ENCODE measurements around the gene GTF2A1L.
"Not testable (repeated sequence)": the region's sequence is repeated elsewhere in the genome, so short reads cannot be mapped to it uniquely, and the experiment has no call there.

GTF2A1L gene, protein sequence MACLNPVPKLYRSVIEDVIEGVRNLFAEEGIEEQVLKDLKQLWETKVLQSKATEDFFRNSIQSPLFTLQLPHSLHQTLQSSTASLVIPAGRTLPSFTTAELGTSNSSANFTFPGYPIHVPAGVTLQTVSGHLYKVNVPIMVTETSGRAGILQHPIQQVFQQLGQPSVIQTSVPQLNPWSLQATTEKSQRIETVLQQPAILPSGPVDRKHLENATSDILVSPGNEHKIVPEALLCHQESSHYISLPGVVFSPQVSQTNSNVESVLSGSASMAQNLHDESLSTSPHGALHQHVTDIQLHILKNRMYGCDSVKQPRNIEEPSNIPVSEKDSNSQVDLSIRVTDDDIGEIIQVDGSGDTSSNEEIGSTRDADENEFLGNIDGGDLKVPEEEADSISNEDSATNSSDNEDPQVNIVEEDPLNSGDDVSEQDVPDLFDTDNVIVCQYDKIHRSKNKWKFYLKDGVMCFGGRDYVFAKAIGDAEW

DNA sequence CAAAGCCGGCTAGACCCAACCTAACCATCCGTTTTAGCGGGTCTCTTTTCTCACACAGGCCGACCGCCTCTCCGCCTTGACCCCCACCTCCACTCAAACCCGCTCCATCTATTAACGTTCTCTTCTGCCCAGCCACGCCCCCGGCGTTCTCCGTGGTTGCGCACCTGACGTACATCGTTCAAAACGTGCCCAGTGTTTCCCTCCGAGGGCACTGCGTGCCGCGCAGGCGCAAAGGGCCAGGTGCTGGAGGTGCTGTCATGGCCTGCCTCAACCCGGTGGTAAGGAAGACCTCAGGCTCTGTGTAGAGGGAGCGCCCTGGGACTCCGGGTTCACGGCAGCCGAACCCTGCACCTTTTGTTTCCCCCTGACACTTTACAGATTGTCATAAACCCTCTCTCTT is at the start of gene GTF2A1L:
TSS of gene GTF2A1L (plus strand) at position 239 of the 400 bp plus-strand sequence. CDS start at position 258, 19 bp downstream.
- no peak for DNase-seq (ENCODE audit: low spot score)

DNA sequence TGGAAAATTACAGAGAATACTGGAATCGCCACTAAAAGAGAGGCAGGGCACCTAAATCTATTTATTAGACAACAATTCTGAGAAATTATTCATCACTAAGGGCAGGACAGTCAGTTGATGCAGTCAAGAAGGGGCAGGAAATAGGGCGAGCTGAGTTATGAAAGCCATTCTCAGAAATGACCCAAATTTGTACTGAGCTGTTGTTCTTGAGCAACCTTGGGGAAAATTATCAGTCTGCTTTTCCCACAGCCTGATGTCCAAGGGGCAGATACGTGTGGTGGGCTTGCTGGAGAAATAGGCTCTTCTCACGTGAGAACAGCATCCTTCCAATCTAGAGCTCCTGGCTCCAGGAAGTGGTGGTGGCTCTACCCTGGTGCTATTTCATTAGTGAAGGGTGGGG is 49.1 kb upstream of the GTF2A1L start:
- DNase-seq (ENCODE audit: low spot score): no peak

DNA sequence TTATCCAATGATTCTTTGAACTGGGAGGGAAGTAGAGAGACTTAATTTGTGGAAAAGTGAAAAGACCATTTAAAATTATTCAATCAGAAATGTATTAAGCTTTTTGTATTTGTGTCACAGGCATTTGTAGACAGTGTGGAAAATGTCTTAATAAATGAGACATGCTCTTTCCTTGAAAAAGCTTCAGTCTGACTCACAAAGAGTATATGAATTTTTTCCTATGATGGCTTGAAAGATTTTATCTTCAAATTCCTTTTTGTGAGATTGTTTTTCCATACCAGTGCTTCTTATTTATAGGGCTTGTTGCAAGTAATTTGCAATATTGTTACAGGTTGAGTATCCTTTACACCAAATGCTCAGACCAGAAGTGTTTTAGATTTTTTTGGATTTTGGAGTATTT is 48.2 kb upstream of the GTF2A1L start:
- DNase-seq (ENCODE audit: low spot score): no peak

DNA sequence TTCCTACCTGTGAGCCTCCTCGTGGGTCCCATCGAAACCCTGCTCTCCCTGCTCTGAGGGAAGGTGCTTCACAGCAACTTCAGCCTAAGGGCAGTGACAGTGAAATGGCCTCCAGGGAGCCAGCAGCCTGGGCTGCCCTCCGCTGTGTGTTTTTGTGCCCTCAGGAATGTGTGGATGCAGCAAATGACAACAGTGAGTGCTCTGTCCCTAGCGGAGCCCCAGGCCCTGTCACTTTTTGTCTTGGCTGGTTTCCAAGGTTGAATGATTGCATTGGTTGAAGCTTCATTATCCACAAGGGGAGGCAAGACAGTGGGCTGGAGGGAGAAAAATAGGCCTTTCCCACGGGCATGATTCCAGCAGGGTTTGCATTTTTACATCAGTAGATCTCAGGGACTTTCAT is 44.8 kb upstream of the GTF2A1L start:
- no peak for DNase-seq (ENCODE audit: low spot score)

DNA sequence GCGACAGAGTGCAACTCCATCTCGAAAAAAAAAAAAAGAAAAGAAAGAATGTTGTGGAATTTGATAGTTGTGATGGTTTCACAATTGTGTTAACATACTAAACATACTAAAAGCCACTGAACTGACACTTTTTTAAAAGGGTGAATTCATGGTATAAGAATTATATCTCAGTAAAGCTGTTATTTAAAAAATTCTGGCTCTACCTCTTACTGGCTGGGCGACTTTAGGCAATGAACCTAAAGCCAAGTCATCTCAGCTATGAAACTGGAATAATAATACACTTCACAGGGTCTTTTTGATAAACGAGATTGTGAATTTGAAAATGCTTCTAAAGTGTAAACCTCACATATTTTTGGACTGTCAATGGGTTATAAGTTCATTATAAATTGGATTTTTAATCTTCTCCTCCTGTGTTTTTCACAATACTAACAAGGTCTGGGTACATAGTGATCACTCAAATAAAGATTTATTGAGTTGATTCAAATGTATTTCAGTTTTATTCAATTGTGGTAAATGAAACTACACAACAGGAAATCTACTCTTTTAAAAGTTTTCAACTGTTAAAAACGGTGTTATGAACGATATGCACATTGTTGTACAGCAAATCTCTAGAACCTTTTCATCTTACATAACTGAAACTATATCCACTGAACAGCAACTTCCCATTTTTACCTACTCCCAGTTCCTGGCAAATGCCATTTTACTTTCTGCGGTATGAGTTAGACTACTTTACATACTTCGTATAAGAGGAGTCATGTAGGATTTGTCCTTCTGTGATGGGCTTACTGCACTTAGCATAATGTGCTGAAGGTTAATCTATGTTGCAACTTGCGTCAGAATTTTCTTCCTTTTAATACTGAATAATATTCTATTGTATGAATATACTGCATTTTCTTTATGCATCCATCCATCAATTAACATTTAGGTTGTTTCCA is 43.0 kb upstream of the GTF2A1L start:
- DNase-seq (ENCODE audit: low spot score): no peak

DNA sequence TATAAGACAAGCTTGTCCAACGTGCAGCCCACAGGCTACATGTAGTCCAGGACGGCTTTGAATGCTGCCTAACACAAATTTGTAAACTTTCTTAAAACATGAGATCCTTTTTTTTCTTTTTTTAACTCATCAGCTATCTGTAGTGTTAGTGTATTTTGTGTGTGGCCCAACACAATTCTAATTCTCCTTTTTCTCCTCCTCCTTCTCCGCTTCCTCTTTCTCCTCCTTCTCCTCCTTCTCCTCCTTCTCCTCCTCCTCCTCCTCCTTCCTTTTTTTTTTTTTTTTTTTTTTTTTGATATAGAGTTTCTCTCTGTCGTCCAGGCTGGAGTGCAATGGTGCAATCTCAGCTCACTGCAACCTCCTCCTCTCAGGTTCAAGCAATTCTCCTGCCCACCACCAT is 39.3 kb upstream of the GTF2A1L start:
- no peak for DNase-seq (ENCODE audit: low spot score)

DNA sequence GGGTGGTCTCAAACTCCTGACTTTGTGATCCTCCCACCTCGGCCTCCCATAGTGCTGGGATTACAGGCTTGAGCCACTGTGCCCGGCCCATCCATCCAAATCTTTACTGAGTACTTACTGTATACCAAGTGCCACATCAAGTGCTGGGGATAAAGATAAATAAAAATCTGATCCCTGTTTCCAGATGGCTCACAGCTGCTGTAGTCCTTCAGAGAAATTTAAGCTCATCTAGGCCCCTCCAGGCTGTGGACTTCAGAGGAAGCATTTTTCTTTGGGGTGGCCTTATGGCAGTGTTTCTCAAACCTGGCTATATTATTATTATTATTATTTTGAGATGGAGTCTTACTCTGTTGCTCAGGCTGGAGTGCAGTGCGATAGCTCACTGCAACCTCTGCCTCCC is 33.7 kb upstream of the GTF2A1L start:
- DNase-seq (ENCODE audit: low spot score): no peak

DNA sequence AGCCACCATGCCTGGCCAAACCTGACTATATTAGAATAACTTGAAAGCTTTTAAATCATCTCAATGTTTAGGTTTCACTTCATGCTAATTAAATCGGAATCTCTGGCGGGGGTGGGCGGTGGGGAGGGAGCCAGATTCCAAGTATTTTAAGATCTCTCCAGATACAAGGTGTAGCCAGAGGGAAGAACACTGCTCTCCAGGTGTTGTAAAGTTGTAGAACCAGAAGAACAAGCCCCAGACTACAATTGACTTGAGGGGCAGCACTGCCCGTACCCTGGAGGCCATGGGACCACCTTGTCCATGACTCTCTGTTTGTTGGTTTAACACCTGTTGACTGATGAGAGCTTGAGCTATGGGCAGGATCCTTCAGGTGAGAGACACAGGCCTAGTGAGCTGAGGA is 33.1 kb upstream of the GTF2A1L start:
- no peak for DNase-seq (ENCODE audit: low spot score)

DNA sequence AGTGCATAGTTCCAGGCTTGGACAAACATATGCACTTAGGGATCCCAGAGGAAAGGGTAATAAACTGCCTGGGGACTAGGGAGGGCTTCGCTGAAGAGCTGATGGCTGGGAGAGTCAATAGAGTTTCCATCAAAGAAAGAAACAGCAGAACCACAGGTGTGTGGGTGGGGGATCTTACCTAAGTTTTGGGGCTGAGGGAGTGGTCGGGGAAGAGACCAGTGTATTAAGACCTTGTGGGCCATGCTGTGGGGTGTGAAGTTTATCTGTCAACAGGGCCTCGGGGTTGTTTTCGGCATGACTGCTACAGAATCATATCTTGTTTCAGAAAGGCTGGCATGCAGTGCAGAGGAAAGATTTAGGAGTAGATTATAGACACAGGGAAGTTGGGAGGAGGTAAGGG is 31.2 kb upstream of the GTF2A1L start:
- DNase-seq (ENCODE audit: low spot score): no peak

DNA sequence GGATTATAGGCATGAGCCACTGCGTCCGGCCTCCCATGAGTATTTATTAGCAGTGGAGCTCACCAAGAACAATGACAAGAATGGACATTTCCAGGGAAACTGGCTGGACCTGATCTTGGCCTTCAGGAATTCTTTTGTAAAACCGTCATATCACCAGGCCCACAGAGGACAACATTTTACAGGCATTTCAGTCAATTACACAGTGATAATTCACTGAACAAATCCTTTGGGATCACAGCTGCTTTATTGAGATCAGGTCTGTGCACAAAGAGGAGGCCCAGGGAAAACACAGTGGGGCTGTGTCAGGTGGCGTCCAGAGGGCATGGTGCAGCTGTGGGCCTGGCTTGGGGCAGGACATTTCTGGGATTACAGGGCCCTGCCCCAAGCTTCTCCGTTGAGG is 30.1 kb upstream of the GTF2A1L start:
- no peak for DNase-seq (ENCODE audit: low spot score)

DNA sequence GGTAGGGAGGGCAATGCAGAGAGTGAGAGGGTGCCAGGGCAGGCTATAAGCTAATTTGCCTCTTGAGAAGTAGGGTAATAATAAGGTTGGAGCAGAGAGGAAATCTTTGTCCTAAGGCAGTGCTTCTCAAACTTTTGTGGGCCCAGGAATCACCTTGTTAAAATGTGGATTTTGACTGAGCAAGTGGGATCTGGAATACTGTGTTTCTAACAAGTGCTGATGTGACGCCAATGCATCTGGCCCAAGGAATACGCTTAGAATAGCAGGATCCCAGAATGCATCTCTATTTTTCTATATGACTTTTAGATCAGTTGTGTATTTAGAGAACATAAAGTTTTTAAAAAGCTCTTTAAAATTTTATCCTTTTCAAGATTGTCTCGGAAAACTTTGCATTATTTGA is 29.7 kb upstream of the GTF2A1L start:
- DNase-seq (ENCODE audit: low spot score): no peak

DNA sequence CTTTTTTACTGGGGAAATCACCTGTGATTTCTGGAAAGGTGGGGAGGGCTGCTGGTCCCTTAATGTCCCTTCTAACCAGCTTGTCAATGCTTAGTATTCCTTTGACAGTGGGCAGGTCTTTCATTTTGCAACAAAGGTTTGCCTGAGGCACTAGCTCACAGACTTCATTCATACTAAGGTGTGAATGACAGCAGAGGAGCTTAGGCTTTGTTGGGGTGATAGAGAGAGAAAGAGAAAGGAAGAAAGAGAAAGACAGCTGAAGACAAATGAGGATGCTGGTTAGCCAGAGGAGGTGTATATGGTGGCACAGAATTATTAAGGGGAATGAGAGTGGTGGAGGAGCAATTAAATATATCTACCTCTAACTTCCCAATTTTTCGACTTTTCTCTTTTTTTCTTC is 28.9 kb upstream of the GTF2A1L start:
- no peak for DNase-seq (ENCODE audit: low spot score)

DNA sequence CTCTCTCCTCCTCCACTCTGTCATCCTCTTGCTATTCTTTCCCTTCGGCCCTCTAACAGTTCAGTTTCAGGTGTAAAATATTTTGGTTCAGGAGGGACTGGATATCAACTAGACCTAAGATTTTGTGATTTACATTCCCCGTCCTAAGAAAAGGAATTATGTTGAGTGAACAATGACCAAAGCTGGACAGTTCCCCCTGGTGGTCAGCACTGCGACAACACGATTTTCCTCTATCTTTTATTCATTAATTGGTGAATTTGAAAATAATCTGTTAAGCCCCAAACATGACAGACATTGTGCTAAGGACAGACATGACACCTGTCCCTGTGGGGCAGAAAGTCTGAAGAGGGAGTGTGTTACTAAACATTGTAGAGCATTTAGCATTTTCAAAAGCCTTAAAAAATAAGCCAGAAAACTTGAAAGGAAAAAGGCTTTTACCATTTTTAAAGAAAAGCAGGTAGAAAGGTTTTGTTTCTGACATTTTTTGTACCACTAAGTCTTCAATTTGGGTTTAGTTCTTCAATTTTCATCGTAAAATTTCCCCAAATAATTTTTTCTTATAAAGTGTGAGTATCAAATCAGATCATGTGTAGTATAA is 28.4 kb upstream of the GTF2A1L start:
- DNase-seq (ENCODE audit: low spot score): peak; percentile 67

DNA sequence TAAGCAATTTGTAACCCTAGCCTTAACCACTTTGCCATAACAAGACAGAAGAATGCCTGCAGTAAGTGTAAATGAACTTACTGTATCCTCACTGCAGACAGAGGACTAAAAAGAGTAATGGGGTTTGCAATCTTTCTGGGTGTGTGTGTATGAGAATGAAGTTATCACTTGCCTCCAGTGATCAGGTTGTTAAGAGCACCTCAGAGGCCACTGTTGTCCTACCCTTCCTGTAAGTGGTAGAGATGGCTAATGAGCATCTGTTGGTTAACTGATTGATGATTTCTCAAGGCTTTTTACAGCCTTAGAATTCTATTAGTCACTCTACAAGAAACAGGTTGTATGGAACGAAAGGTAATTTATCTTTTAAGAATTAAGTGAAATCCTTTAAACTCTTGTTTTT is 27.6 kb upstream of the GTF2A1L start:
- no peak for DNase-seq (ENCODE audit: low spot score)

DNA sequence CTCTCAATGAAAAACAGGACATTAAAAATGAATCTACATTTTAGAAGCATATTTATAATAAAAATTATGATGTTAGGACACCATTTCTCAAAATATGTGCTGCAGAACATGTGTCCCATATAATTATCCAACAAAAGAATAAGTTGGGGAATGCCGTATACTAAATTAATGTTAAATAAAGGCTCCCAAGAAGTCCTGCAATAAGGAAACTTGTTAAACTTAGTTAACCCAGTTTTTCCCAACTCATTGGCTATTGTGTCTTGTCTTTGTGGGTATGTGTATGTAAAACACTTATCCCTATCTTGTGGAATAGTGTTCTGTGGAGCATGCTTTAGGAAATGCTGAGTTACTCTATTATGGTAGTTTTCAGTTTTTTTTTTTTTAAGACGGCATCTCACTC is 25.6 kb upstream of the GTF2A1L start:
- no peak for DNase-seq (ENCODE audit: low spot score)

DNA sequence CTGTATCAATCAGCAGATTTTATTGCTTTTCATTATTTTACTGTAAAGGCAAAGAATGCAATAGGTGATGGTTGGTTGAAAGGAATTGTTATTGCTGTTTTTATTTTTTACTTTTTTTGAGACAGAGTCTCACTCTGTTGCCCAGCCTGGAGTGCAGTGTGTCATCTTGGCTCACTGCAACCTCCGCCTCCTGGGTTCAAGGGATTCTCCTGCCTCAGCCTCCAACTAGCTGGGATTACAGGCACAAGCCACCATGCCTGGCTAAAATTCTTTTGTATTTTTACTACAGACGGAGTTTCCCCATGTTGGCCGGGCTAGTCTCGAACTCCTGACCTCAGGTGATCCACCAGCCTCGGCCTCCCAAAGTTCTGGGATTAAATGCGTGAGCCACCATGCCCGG is 20.9 kb upstream of the GTF2A1L start:
- not testable (repeated sequence) for DNase-seq (ENCODE audit: low spot score)

DNA sequence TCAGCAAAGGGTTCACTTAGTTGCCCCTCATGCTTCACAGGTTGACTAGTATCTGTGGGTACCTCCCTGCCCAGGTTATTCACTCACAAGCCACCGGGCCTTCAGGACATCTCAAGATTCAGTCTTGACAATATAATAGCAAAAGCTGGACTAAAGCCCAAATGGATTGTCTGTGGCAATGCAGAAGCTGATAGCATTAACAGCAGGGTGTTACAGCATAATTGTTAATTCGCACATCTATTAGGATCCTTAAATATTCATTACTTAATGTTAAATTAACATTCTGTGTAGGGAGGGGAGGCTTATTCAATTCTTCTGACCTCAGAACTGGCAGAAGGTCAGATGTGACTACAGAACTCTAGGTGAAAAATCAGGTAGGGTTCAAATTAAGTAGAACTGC is 20.2 kb upstream of the GTF2A1L start:
- DNase-seq (ENCODE audit: low spot score): no peak

DNA sequence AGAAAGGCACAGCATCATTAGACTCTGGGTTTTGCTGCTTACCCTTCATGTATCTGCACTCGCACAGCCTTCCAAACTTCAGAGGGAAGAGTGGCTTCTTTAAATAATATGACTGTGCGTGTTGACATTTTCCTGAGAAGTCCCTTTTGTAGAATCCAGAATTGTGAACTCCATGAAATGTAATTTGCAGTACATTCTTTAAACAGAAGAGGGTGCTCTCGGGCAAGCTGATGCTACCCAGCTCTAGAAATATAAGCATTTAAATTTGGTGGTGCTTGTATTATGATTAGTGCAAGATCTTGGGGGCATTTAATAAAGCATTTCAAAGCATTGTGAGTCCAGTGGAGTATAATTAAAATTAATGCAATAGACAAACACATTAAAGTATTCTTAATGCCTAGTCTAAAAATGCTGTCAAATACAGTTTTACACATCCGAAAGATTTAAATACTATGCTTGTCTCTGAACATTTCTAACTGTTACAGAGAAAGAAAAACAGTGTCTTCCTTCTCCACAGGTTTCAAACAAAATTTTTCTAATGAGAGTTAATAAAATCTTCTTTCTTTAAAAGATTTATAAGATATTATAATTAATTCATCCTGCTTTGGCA is 17.3 kb upstream of the GTF2A1L start:
- DNase-seq (ENCODE audit: low spot score): peak; percentile 77

DNA sequence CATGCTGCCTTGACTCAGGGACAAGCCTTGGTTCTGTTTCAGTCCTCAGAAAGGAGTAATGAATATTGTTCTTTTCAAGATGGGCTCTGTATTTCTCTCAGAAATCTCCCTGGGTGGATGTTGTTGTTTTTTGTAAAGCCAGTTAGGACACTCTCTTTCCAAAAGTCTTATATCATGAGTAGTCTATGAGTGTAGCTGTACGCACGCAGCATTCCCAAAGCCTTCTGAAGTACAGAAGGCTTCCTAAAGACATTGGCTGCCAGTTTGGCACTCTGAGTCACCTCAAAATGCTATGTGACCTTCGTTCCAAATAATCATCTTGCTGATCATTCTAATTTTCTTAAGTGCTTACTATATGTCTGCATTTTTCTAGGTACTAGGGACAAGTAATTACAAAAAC is 16.7 kb upstream of the GTF2A1L start:
- peak; percentile 6 for DNase-seq (ENCODE audit: low spot score)

DNA sequence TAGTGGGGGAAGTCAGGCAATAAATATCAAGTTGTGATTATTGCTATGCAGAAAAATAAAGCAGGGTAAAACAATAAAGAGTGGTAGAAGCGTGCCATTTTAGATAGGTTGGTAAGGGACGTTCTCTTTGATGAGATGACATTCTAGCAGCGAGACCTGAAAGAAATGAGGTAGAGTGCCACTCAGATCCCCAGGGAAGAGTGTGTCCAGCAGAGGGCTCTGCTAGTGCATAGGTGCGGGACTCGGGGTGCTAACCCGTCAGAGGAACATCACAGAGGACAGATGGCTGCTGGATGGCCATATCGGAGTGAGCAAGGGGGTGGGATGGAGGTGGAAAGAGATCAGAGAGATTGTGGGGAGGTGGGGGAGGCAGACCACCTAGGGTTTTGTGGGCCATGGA is 16.3 kb upstream of the GTF2A1L start:
- DNase-seq (ENCODE audit: low spot score): peak; percentile 50

DNA sequence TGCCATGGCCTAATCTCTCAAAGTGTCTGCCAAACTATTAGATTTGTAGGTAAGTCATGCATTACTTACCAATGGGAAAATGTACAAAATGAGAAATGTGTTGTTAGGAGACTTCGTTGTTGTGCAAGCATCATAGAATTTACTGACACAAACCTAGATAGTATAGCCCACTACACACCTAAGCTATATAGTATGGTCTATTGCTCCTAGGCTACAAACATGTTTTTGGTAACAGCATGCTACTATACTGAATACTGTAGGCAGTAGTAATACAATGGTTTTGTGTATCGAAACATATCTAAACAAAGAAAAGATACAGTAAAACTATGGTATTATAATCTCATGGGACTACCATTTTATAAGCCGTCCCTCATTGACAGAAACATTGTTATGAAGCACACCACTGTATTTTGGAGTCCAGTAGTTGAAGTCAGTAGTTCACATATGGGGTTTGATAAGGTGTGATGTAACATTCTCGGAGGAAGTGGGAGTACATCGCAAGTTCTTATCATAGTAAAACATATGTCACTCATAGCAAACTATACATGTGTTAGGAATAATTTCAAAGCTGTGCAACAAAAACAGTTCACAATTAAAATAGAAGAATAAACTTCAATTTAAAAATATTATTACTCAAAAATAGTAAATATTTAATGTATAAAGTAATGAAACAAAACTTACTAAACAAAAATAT is 12.0 kb upstream of the GTF2A1L start:
- DNase-seq (ENCODE audit: low spot score): no peak

All from pons (tissue), 1 donor.